Right lobe of liver (tissue), 4 donors: Measurements from ENCODE around the gene HOXD11.

Experiments
- POLR2A ChIP-seq: fragments of 450-650 bp; IDR thresholded peaks from one replicate; pipeline ENCODE4 v1.6.1; 2017; ENCODE audit warnings: antibody characterized with exemption, mild to moderate bottlenecking
- TF ChIP-seq, protein P1 (sequence below), 4 donors: fragments of 200-600 bp in 3 of 4; fragments of 450-650 bp in 1 of 4; IDR thresholded peaks; one replicate each; pipeline versions ENCODE4 v1.5.1 to v1.8.0; 2016 to 2022; ENCODE audit warnings: antibody characterized with exemption in 4 of 4, mild to moderate bottlenecking in 2 of 4
- donor health status: DM: no; HTN: no; CAD: no.
- donor health status: DM: no; HTN: no; CAD: no.
- donor health status: DM: no; HTN: yes; CAD: no.

GRCh38 chr2:176093898-176094249 is 13.2 kb upstream of the HOXD11 start:
- TF ChIP-seq, protein P1, sequence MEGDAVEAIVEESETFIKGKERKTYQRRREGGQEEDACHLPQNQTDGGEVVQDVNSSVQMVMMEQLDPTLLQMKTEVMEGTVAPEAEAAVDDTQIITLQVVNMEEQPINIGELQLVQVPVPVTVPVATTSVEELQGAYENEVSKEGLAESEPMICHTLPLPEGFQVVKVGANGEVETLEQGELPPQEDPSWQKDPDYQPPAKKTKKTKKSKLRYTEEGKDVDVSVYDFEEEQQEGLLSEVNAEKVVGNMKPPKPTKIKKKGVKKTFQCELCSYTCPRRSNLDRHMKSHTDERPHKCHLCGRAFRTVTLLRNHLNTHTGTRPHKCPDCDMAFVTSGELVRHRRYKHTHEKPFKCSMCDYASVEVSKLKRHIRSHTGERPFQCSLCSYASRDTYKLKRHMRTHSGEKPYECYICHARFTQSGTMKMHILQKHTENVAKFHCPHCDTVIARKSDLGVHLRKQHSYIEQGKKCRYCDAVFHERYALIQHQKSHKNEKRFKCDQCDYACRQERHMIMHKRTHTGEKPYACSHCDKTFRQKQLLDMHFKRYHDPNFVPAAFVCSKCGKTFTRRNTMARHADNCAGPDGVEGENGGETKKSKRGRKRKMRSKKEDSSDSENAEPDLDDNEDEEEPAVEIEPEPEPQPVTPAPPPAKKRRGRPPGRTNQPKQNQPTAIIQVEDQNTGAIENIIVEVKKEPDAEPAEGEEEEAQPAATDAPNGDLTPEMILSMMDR (IDR thresholded peaks at IDR 0.05), result no peak
- TF ChIP-seq POLR2A, result no peak
